Measurements from ENCODE around the gene LETM1. TPM values are rescaled to one million over a fixed set of nuclear protein-coding genes. Genes with fewer than 3 reads are reported as not detected.

LETM1 gene
- total and polyA plus RNA-seq, 2 of the 13 experiments (the other 11 are each of a cell fraction or from before 2014, with no cell fraction given): 9.7 to 41.6 TPM

DNA sequence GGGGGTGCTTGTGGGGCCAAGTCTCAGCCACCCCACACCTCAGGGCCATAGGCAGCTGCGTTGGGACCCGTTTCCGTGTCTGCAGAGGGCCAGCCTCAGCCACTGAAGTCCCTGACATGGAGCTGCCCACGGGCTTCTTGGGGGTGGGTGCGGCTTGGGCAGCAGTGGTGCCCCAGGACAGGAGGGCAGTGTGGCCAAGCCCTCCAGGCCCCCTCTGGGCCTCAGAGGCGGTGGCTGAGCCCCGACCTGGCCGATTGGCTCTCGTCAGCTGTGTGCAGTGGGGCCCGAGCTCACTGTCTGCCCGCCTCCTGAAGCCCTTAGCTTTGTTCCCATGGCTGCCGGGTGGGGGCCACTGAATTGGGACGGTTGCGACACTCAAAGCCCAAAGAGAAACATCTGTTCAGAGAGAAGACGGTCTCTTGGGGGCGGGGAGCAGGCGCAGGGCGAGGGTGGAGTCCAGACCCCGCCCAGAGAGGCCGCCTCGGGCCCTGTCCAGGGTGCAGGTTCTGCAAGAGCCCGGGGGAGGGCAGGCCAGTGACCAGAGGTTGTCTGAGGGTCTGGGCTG is 53.7 kb downstream of the LETM1 start (continued):
- TF ChIP-seq, protein P1, sequence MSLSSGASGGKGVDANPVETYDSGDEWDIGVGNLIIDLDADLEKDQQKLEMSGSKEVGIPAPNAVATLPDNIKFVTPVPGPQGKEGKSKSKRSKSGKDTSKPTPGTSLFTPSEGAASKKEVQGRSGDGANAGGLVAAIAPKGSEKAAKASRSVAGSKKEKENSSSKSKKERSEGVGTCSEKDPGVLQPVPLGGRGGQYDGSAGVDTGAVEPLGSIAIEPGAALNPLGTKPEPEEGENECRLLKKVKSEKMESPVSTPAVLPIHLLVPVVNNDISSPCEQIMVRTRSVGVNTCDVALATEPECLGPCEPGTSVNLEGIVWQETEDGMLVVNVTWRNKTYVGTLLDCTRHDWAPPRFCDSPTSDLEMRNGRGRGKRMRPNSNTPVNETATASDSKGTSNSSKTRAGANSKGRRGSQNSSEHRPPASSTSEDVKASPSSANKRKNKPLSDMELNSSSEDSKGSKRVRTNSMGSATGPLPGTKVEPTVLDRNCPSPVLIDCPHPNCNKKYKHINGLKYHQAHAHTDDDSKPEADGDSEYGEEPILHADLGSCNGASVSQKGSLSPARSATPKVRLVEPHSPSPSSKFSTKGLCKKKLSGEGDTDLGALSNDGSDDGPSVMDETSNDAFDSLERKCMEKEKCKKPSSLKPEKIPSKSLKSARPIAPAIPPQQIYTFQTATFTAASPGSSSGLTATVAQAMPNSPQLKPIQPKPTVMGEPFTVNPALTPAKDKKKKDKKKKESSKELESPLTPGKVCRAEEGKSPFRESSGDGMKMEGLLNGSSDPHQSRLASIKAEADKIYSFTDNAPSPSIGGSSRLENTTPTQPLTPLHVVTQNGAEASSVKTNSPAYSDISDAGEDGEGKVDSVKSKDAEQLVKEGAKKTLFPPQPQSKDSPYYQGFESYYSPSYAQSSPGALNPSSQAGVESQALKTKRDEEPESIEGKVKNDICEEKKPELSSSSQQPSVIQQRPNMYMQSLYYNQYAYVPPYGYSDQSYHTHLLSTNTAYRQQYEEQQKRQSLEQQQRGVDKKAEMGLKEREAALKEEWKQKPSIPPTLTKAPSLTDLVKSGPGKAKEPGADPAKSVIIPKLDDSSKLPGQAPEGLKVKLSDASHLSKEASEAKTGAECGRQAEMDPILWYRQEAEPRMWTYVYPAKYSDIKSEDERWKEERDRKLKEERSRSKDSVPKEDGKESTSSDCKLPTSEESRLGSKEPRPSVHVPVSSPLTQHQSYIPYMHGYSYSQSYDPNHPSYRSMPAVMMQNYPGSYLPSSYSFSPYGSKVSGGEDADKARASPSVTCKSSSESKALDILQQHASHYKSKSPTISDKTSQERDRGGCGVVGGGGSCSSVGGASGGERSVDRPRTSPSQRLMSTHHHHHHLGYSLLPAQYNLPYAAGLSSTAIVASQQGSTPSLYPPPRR (CRISPR knock-in tag; IDR thresholded peaks at IDR 0.05; ENCODE audit: borderline replicate concordance): peak; percentile 81; the same call in 1 of the 2 replicates
- peak; percentile 59; the same call in 1 of the 2 replicates for TF ChIP-seq ZNF430 (CRISPR knock-in tag; IDR thresholded peaks at IDR 0.05)
- TF ChIP-seq ISL2 (CRISPR knock-in tag; IDR thresholded peaks at IDR 0.05): peak; percentile 66
- TF ChIP-seq ZNF772 (CRISPR knock-in tag; IDR thresholded peaks at IDR 0.05): peak; percentile 73; the same call in 1 of the 2 replicates
- no peak for TF ChIP-seq TBP (CRISPR knock-in tag; IDR thresholded peaks at IDR 0.05)
- peak; percentile 58; the same call in 1 of the 2 replicates for TF ChIP-seq ZNF264 (CRISPR knock-in tag; IDR thresholded peaks at IDR 0.05)
- TF ChIP-seq HNRNPL (IDR thresholded peaks at IDR 0.05; ENCODE audit: low read depth, low read length): peak; percentile 100
- 0 out of 2 replicates have a peak, but pooled peaks have one; percentile 50 for TF ChIP-seq KDM2A (CRISPR knock-in tag; IDR thresholded peaks at IDR 0.05; ENCODE audit: borderline replicate concordance, low read depth)
- TF ChIP-seq STAT5B (CRISPR knock-in tag; IDR thresholded peaks at IDR 0.05): no peak
- TF ChIP-seq, protein P2, sequence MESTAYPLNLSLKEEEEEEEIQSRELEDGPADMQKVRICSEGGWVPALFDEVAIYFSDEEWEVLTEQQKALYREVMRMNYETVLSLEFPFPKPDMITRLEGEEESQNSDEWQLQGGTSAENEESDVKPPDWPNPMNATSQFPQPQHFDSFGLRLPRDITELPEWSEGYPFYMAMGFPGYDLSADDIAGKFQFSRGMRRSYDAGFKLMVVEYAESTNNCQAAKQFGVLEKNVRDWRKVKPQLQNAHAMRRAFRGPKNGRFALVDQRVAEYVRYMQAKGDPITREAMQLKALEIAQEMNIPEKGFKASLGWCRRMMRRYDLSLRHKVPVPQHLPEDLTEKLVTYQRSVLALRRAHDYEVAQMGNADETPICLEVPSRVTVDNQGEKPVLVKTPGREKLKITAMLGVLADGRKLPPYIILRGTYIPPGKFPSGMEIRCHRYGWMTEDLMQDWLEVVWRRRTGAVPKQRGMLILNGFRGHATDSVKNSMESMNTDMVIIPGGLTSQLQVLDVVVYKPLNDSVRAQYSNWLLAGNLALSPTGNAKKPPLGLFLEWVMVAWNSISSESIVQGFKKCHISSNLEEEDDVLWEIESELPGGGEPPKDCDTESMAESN (CRISPR knock-in tag; conservative IDR thresholded peaks at IDR 0.05): no peak; the same call in 1 of the 2 replicates
- peak; percentile 83; the same call in 1 of the 2 replicates for TF ChIP-seq SIN3A (IDR thresholded peaks at IDR 0.05; ENCODE audit: borderline replicate concordance, low read depth, low read length)
- TF ChIP-seq, protein P3, sequence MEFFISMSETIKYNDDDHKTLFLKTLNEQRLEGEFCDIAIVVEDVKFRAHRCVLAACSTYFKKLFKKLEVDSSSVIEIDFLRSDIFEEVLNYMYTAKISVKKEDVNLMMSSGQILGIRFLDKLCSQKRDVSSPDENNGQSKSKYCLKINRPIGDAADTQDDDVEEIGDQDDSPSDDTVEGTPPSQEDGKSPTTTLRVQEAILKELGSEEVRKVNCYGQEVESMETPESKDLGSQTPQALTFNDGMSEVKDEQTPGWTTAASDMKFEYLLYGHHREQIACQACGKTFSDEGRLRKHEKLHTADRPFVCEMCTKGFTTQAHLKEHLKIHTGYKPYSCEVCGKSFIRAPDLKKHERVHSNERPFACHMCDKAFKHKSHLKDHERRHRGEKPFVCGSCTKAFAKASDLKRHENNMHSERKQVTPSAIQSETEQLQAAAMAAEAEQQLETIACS (CRISPR knock-in tag; IDR thresholded peaks at IDR 0.05): no peak
- TF ChIP-seq, protein P4, sequence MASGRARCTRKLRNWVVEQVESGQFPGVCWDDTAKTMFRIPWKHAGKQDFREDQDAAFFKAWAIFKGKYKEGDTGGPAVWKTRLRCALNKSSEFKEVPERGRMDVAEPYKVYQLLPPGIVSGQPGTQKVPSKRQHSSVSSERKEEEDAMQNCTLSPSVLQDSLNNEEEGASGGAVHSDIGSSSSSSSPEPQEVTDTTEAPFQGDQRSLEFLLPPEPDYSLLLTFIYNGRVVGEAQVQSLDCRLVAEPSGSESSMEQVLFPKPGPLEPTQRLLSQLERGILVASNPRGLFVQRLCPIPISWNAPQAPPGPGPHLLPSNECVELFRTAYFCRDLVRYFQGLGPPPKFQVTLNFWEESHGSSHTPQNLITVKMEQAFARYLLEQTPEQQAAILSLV (CRISPR knock-in tag; IDR thresholded peaks at IDR 0.05; ENCODE audit: borderline replicate concordance): peak; percentile 16; the same call in 1 of the 2 replicates
- TF ChIP-seq, protein P5, sequence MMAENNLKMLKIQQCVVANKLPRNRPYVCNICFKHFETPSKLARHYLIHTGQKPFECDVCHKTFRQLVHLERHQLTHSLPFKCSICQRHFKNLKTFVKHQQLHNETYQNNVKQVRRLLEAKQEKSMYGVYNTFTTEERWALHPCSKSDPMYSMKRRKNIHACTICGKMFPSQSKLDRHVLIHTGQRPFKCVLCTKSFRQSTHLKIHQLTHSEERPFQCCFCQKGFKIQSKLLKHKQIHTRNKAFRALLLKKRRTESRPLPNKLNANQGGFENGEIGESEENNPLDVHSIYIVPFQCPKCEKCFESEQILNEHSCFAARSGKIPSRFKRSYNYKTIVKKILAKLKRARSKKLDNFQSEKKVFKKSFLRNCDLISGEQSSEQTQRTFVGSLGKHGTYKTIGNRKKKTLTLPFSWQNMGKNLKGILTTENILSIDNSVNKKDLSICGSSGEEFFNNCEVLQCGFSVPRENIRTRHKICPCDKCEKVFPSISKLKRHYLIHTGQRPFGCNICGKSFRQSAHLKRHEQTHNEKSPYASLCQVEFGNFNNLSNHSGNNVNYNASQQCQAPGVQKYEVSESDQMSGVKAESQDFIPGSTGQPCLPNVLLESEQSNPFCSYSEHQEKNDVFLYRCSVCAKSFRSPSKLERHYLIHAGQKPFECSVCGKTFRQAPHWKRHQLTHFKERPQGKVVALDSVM (CRISPR knock-in tag; IDR thresholded peaks at IDR 0.05): peak; percentile 38; the same call in 1 of the 2 replicates
- TF ChIP-seq MAFF (IDR thresholded peaks at IDR 0.05; ENCODE audit: low read depth, low read length): no peak
- TF ChIP-seq, protein P6, sequence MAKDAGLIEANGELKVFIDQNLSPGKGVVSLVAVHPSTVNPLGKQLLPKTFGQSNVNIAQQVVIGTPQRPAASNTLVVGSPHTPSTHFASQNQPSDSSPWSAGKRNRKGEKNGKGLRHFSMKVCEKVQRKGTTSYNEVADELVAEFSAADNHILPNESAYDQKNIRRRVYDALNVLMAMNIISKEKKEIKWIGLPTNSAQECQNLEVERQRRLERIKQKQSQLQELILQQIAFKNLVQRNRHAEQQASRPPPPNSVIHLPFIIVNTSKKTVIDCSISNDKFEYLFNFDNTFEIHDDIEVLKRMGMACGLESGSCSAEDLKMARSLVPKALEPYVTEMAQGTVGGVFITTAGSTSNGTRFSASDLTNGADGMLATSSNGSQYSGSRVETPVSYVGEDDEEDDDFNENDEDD (CRISPR knock-in tag; IDR thresholded peaks at IDR 0.05; ENCODE audit: borderline replicate concordance): no peak; the same call in 1 of the 2 replicates
- TF ChIP-seq NKX3-1 (CRISPR knock-in tag; IDR thresholded peaks at IDR 0.05): no peak
